RWPE1 (cell line): Measurements from ENCODE around the gene RASGRP4.
"Not testable (repeated sequence)": the region's sequence is repeated elsewhere in the genome, so short reads cannot be mapped to it uniquely, and the experiment has no call there.

Source experiments
- CTCF ChIA-PET: fragments of 350-600 bp; sonication (Branson Sonifier 250); formaldehyde crosslinking; extraction: SDS; loops from one replicate; lab custom pipeline; 2021; lab: Yijun Ruan, JAX
- POLR2A ChIA-PET: fragments of 400-600 bp; formaldehyde crosslinking; extraction: SDS; loops from one replicate; lab custom pipeline; 2020; ENCODE audit warnings: antibody characterized with exemption; ENCODE audit not compliant: low non-redundant PET; lab: Yijun Ruan, JAX
- DNase-seq: peaks from one replicate; pipeline ENCODE4 v3.0.0; 2012; ENCODE audit warnings: low spot score
- H3K27ac ChIP-seq: fragments of 450-650 bp; 2 replicates; pipeline ENCODE4 v1.5.1; 2017
- CTCF ChIP-seq: fragments of 450-650 bp; conservative IDR thresholded peaks from 2 replicates; pipeline ENCODE4 v1.5.1; 2017; ENCODE audit warnings: low read depth, mild to moderate bottlenecking

RASGRP4 gene

DNA sequence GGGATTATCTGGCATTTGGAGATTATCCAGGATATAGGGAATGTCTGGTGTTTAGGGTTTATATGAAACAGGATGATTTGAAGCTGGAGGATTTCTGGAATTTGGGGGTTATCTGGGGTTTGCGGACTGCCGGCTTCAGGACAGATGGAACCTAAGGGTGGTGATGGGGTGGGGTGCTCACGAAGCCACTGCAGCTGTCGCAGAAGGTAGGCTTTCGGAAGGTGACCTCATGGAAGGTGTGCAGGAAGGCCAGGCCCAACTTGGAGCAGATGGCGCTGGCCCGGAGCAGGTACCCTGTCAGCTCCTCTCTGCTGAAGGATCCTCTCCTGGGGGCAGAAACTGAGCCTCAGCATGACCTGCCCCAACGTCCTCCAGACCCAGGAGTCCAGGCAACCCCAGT, 13.5 kb downstream of the RASGRP4 start:
- ChIA-PET CTCF (interaction anchor here (1.2 kb wide), 1 partner anchor 9 kb away, joined by 4 read pairs; the partner anchor contains the start of gene FAM98C), POLR2A (no interaction called here)
- no peak overlapping the region for H3K27ac ChIP-seq
- TF ChIP-seq CTCF = no peak
- DNase-seq = no peak

- CTCF ChIA-PET = interaction anchor here (1.2 kb wide), 1 partner anchor 9 kb away, joined by 4 read pairs; the partner anchor contains the start of gene FAM98C
- POLR2A ChIA-PET, H3K27ac ChIP-seq, DNase-seq: not testable (repeated sequence)
Measured at GRCh38 chr19:38411898-38412297, 14.1 kb downstream of the RASGRP4 start.

GRCh38 chr19:38411041-38411712, 14.8 kb downstream of the RASGRP4 start:
- DNase-seq = no peak
- POLR2A ChIA-PET = no interaction called here
- H3K27ac ChIP-seq = peak overlapping the region; percentile 13; the same call in 1 of the 2 replicates
- TF ChIP-seq CTCF = no peak
- CTCF ChIA-PET = no interaction called here

DNA sequence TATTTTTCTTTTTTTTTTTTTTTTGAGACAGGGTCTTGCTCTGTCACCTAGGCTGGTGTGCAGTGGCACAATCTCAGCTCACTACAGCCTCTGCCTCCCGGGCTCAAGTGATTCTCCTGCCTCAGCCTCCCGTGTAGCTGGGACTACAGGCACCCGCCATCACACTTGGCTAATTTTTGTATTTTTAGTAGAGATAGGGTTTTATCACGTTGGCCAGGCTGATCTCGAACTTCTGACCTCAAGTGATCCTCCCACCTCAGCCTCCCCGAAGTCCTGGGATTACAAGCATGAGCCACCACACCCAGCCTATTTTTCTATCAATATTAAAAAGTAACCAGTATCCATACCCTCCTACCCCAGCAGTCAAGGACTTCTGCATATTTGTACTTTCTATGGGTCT, 15.6 kb downstream of the RASGRP4 start:
- ChIA-PET POLR2A (interaction anchor here (0.6 kb wide), 1 partner anchor 139 kb away, joined by 3 read pairs; no protein-coding TSS in a partner anchor), CTCF (interaction anchor here (0.6 kb wide), 1 partner anchor 14 kb away, joined by 3 read pairs; no protein-coding TSS in a partner anchor)
- DNase-seq = not testable (repeated sequence)

DNA sequence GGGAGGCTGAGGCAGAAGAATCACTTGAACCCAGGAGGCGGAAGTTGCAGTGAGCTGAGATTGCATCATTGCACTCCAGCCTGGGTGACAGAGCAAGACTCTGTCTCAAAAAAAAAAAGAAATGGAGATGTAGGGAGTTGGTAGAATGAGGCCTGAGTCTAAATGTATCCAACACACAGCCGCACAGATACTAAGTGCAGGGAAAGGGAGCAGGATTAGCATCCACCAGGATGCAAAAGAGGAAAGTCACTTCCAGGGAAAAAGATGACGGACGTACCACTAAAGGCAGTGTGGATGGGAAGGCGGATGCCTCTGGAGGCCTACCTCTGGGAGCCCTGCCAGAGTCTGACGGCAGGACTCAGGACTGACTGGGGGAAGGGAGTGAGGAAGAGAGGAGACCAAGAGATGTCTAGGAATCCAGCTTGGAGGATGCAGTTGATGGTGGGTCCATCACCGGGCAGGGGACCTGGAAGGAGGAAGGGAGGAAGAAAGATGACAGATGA, 16.3 kb downstream of the RASGRP4 start:
- no peak overlapping the region; the same call in 1 of the 2 replicates for H3K27ac ChIP-seq
- ChIA-PET CTCF (interaction anchor here (0.6 kb wide), 1 partner anchor 14 kb away, joined by 3 read pairs; no protein-coding TSS in a partner anchor), POLR2A (interaction anchor here (0.6 kb wide), 1 partner anchor 140 kb away, joined by 3 read pairs; no protein-coding TSS in a partner anchor)
- no peak for TF ChIP-seq CTCF
- no peak for DNase-seq

More for the DNA sequence above, 15.6 kb downstream of the RASGRP4 start:
- not testable (repeated sequence) for H3K27ac ChIP-seq

GRCh38 chr19:38405276-38405675, 20.7 kb downstream of the RASGRP4 start:
- TF ChIP-seq CTCF = no peak
- no peak for DNase-seq
- H3K27ac ChIP-seq = peak overlapping the region; percentile 78; the same call in 1 of the 2 replicates
- CTCF ChIA-PET = interaction anchor here (0.6 kb wide), 1 partner anchor 59 kb away, joined by 5 read pairs; no protein-coding TSS in a partner anchor
- POLR2A ChIA-PET = no interaction called here

DNA sequence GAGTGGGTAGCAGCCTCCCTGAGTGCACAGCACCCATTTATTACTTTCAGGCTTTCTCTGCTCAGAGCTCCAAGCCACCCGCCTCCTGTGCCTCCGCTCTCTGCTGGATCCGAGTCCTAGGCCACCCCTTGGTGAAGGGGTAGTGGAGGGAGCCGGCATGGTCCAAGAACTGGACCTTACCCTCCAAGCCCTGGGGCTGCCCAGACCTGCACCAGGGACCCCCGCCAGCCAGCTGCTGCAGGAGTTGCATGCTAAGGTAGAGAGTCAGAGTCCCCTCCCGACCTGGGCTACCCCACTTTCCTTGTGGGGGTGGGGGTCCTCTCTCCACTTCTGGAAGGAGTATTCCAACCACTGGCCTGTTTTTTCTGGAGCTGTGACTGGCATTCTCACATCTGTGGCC, 21.2 kb downstream of the RASGRP4 start:
- TF ChIP-seq CTCF = no peak
- POLR2A ChIA-PET = no interaction called here
- CTCF ChIA-PET = interaction anchor here (0.5 to 1.7 kb wide), 3 partner anchors 59 to 229 kb away, joined by 3 to 5 read pairs (median 5); no protein-coding TSS in a partner anchor
- H3K27ac ChIP-seq = peak overlapping the region; percentile 78; the same call in 1 of the 2 replicates
- DNase-seq = no peak
